Testis (tissue), 2 donors: ENCODE data around the gene ANKRD44.

ENCODE experiments used
- POLR2A ChIP-seq: fragments of 450-650 bp; IDR thresholded peaks from one replicate; pipeline ENCODE4 v1.6.1; 2017; ENCODE audit warnings: antibody characterized with exemption, mild to moderate bottlenecking, moderate library complexity
- TF ChIP-seq, protein P1 (sequence below), 3 experiments: fragments of 450-650 bp in 2 of 3; fragments of 200-600 bp in 1 of 3; sonication (generic) in 1 of 3; IDR thresholded peaks; one replicate each; pipeline ENCODE4 v1.5.1; 2016 to 2019; ENCODE audit warnings: antibody characterized with exemption in 3 of 3, mild to moderate bottlenecking in 2 of 3, moderate library complexity in 1 of 3

DNA sequence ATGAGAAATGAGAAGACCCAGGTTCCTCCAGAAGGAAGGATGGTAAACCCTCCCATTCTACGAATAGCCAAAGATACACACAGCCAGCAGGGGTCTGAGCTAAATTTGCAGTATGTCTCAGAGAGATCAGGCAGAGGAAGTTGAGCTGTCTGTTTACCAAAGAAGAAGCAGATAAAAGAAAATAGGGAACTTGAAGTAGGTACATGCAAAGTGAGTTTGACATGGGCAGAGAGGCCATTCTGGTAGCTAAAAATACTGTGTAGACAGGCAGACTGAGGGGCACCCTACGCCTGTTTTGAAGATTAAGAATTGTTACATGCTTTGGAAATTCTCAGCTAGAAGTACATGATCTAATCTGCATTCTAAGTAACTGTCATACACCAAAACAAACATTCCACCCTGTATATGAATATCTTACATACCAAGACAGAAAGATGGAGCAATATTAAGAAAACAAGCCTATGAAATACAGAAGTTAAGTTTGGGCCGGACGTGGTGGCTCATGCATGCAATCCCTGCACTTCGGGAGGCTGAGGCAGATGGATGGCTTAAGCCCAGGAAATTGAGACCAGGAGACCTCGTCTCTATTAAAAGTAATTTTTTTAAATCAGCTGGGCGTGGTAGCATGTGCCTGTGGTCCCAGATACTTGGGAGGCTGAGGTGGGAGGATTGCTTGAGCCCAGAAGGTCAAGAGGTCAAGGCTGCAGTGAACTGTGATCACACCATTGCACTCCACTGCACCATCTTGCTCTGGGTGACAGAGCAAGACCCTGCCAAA is 157.9 kb downstream of the ANKRD44 start:
- TF ChIP-seq, protein P1, sequence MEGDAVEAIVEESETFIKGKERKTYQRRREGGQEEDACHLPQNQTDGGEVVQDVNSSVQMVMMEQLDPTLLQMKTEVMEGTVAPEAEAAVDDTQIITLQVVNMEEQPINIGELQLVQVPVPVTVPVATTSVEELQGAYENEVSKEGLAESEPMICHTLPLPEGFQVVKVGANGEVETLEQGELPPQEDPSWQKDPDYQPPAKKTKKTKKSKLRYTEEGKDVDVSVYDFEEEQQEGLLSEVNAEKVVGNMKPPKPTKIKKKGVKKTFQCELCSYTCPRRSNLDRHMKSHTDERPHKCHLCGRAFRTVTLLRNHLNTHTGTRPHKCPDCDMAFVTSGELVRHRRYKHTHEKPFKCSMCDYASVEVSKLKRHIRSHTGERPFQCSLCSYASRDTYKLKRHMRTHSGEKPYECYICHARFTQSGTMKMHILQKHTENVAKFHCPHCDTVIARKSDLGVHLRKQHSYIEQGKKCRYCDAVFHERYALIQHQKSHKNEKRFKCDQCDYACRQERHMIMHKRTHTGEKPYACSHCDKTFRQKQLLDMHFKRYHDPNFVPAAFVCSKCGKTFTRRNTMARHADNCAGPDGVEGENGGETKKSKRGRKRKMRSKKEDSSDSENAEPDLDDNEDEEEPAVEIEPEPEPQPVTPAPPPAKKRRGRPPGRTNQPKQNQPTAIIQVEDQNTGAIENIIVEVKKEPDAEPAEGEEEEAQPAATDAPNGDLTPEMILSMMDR (IDR thresholded peaks at IDR 0.05): no peak
- TF ChIP-seq POLR2A: no peak
